HG02798 (cell line): ENCODE results near the gene ZNF584.
"Not testable (repeated sequence)": the region's sequence is repeated elsewhere in the genome, so short reads cannot be mapped to it uniquely, and the experiment has no call there.

Experiments
- ATAC-seq: cut with Tn5 transposase; IDR thresholded peaks from one replicate; pipeline ENCODE4 v1.9.1; 2021; ENCODE audit warnings: mild to moderate bottlenecking; ENCODE audit not compliant: unreplicated experiment, poor library complexity

Gene ZNF584

DNA sequence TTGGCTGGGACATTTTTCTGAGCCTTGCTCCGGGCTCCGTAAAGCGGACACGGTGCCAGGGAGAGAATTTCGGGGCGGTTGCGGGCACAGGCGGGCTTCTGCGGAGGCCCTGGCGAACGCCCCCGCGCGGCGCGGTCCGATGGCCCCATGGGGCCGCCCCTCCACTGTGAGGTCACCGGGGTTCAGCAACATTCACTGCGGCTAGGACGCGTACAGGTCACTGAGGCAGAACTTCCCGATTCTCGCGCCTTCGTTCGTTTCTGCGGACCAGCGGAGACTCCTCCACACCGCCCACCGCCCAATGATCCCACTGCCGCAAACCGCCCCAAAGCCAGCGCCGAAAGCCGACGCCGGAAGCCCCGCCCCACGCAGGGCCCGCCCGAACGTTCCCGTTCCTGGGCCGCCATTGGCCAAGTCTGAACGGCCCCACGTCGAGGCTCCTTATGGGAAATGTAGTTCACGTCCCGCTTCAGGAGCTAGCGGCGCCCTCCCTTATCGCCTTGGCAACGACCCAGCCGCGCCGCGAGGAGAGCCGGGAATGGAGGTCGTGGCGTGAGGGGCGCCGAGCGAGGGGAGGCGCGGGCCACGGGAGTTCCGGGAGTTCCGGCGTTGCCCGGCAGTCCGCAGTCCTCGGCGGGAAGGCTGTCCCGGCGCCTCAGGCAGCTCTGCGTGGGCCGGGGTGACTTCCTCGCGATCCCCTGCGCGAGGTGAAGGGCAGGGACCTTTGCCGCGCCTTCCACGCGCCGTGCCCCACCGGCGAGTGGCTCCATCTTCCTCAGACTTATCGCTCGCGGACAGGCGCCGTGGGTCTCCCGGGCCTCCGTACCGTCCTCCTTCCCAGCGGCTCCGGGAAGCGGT, at the start of gene ZNF584:
ZNF584 (plus strand) TSS at position 498 of the 858 bp plus-strand sequence. CDS start 499 bp downstream, outside the sequence.
- peak; percentile 97 for ATAC-seq

DNA sequence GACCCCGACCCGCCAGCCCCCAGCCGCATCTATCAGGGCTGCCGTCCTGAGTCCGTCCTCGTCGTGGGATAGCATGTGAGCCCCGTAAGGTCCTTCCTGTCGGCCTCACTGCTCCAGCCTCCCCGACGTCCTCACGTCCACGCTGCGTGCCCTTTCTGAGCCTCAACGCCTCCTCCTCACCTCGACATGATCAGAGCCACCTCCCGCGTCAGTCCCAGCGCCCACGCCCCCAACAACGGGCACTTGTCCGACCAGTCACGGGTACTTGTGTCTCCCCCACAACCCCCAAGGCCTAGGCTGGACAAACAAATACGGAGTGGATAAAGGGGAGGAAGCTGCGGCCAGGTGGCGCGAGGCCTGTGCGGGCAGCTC, 46.6 kb upstream of the ZNF584 start:
- ATAC-seq: peak; percentile 9

DNA sequence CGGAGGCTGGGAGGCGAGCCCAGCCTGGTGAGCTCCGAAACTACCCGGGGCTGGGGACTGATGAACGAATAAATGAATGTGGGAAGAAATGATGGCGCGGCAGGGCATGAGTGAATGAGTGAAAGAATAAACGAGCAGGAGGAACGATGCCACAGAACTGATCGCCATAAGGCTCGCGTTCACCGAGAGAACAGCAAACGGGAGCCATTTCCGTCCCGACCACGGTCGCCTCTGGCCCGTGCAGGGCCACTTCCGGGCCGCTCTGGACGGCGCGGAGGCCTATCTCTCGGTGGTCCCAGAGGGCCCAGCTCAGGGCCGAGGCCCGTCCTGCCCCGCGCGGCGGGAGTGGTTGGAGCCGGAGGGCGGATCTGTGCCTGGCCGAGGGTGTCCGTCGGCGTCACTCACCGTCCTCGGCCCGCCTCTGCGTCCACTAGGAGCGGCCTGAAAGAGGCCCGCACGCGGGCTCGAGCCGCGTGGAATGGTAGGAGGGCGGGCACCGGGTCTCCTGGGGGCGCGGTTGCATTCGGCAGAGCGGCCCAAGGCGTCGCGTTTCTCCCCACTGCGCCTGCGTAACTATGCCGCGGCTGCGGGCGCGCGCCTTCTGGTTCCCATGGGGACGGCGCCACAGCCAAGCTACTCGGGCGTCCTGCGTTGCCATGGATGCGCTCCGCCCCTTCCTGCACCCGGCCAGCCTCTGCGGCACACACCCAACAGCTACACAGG, 46.0 kb upstream of the ZNF584 start, which contains the start of gene ZNF497:
ZNF497 (minus strand) TSS at position 480 of the 723 bp plus-strand sequence. CDS start 5,116 bp downstream, outside the sequence.
- peak; percentile 89 for ATAC-seq

DNA sequence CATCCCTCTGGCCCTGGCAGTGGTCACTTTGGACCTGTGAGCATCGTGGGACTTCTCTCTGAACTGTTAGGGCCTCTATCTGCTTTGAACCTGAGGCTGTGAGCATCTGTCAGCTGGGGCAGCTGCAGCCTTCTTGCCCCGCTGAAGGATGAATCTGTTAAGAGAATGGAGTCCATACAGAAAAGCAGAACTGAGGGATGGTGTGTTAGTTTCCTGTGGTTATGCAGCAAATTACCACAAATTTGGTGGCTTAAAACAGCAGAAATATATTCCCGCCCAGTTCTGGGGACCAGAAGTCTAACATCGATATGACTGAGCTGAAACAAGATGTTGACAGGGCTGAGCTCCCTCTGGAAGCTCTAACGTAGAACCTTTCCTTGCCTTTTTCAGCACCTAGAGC, 44.3 kb upstream of the ZNF584 start:
- ATAC-seq: no peak

DNA sequence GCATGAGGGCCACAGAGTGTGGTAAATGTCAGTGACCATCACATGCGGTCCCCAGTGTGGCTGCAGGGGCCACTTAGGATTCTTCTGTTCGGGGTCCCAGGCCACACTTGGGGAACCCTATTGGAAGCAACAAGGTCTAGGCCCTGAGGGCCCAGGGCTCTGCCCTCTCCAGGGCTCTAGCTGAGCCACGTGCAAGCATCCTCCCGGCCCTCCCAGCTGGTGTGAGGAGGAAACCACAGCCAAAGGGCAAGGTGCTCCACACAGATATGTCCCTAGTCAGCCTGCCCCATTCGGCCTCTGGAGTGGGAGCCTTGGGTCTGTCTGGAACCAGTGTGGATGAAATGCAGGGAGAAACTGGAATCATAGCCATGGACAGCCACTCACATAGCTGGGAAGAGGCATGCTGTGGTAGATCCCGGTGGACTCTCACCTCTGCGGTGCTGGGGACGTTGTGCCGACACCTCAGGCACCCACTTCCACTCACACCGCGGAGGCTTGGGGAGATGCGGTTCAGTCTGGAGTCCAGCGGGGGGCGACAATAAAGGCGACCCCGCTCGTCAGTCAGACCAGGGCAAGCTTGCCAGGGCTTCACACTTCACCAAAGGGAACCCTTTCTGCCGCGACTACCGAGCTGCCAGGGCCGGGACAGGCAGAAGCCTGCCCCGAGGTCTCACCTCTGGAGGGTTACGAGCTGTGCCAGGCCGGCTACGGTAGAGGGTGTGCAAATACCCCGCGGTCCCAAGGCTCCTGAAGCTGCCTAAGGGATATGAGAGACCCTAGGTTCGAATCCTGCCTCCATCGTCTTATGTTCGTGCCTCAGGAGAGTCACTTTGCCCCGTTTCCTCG, 41.6 kb upstream of the ZNF584 start:
- no peak for ATAC-seq

DNA sequence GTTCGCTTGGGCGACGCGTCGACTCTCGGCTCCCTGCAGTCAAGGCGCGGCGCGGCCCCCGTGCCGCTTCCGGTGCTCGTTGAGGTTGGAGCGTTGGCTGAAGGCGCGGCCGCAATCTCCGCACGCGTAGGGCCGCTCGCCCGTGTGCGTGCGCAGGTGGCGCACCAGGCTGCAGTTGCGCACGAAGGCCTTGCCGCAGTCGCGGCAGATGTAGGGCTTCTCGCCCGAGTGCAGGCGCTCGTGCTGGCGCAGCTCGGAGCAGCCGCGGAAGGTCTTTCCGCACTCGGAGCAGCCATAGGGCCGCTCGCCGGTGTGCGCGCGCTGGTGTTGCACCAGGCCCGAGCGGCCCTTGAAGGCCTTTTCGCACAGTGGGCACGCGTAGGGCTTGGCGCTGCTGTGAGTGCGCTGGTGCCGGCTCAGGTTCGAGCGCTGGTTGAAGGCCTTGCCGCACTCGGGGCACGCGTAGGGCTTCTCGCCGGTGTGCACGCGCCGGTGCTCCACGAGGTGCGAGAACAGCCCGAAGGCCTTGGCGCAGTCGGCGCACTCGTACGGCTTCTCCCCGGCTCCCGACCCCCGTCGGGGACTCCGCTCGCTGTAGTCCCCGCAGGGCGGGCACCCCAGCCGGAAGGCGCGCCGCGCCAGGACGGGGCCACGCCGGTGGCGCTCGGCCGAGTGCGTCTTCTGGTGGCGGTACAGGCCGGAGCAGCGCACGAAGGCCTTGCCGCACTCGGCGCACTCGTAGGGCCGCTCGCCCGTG, 40.6 kb upstream of the ZNF584 start:
- no peak for ATAC-seq

DNA sequence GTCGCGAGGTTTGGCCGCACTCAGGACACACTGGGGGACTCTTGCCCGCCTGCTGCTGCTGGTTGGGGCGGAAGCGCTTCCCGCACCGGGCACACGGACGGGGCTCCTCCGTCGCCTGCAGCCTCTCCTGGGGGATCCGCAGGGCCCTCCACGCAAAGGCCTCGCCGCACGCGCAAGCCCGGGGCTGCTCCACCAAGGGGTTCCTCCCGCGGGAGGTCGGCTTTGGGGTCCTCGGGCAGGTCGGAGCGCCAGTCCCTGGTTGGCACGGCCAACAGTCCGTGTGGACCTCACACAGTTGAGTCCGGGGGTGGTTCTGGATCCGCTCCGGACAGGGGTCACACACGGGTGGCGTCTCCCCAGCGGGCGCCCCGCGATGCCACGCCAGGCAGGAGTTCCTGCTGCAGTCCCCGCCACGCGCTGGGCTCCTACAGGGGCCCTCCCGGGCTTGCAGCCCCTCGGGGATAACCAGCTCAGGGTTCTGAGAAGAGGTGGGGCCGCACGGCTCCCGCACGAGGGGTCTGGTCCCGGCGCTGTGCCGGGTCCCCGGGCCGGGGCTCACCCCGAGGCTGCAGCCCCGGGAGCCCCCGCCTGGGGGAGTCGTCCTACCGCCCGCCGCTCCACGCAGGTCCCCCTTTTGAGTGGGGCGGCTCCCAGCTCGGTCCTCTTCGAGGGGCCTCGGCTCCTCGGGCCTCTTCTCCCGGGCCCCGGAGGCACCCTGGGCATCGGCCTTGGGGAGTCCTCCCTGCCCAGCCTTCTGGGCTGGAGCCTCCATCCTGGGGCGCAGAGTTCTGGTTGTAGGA, 39.7 kb upstream of the ZNF584 start:
- no peak for ATAC-seq

DNA sequence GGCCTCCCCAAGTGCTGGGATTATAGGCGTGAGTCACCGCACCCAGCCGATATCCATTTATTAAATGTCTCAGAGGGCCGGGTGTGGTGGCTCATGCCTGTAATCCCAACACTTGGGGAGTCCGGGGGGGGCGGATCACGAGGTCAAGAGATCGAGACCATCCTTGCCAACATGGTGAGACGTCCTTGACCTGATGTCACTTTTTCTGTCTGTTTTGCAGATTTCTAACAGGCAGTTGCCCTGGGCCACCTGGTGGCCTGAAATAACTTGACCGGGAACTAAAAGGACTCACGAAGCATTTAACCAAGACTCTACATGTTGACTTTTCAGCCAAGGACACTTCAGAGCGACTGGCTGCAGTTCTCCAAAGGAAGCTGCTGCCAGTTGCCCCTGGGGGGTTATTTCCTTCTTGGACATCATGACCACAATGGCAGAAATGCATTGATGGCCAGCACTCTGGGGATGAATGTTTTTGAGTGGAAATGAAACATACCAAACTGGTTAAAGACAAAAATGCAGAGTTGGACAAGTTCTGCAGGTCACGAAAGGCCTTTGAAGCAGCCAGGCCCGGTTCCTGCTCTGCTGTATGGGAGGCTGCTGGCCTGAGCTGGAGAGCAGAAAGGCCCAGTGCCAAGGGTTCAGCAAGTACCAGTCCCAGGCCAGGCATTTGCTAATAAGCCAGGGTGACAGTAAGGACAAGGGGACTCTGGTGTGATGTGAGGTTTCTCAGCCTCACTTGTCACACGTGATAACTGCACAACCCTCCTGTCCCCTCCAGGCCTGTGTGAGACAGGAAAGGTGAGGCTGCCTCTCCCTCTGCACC, 35.9 kb upstream of the ZNF584 start:
- ATAC-seq: no peak

DNA sequence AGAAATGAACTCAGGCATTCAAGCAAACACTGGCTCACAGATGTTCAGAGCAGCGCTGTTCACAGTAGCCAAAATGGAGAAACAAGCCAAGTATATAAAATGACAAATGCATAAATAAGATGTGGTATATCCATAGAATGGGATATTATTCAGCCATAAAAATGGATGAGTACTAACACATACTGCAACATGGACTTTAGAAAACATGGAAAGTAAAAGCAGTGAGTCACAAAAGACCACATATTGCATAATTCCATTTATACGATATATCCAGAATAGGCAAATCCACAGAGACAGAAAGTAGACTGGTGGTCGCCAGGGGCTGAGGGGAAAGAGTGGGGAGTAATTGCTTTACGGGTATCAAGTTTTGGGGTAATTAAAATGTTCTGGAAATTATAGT, 34.2 kb upstream of the ZNF584 start:
- ATAC-seq: no peak

DNA sequence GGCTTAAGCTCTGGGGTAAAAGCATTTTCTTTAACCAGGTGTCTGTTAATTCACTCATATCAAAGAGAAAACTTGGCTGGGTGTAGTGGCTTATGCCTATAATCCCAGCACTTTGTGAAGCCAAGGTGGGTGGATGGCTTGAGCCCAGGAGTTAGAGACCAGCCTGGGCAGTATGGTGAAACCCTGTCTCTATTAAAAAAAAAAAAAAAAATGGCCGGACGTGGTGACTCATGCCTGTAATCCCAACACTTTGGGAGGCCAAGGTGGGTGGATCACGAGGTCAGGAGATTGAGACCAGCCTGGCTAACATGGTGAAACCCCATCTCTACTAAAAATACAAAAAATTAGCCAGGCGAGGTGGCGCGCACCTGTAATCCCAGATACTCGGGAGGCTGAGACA, 31.7 kb upstream of the ZNF584 start:
- not testable (repeated sequence) for ATAC-seq

DNA sequence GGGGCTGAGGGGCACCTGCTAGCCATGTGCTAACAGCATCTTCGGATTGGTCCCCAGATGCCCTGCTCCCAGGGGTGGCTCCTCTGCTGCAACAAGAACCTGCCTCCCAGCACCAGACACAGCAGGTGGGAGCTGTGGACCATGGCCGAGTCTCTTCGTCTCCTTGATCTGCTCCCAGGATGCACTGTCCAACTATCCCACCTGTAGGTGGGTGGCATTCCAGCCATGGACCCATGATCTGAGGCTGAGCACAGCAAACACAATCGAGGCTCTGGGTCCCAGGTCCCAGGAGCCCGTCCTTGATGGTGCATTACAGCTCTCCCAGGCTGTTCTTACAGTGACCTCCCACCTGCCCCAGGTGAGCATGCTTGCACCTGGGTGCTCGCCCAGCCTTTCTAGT, 29.2 kb upstream of the ZNF584 start:
- no peak for ATAC-seq

DNA sequence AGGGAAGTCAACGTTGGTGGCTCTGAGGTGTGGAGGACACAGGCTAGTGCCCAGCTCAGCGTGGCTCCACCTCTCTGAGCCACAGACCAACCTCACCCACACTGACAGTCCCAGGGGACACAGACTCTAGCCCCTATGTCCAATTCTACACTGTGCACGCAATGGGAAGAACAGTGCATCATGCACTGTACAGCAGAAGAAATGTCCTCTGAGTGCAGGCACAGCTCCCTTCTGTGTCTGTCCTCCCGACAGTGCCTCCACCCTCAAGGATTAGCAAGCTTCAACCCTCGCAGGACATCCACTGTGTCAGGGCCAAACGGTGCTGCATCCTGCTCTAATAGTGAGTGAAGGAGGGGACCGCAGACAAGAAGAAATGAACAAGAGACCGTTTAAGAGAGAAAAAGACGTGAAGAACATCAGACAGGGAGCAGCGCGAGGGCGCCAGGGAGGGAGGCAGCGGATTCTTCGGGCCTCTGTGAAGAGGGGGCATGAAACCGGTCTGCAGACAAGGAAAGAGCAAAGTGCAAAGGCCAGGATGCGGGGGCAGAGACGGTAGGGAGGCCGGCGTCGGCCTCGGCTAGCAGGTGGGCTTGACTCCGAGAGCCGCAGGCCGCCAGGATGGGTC, 28.3 kb upstream of the ZNF584 start:
- ATAC-seq: no peak

DNA sequence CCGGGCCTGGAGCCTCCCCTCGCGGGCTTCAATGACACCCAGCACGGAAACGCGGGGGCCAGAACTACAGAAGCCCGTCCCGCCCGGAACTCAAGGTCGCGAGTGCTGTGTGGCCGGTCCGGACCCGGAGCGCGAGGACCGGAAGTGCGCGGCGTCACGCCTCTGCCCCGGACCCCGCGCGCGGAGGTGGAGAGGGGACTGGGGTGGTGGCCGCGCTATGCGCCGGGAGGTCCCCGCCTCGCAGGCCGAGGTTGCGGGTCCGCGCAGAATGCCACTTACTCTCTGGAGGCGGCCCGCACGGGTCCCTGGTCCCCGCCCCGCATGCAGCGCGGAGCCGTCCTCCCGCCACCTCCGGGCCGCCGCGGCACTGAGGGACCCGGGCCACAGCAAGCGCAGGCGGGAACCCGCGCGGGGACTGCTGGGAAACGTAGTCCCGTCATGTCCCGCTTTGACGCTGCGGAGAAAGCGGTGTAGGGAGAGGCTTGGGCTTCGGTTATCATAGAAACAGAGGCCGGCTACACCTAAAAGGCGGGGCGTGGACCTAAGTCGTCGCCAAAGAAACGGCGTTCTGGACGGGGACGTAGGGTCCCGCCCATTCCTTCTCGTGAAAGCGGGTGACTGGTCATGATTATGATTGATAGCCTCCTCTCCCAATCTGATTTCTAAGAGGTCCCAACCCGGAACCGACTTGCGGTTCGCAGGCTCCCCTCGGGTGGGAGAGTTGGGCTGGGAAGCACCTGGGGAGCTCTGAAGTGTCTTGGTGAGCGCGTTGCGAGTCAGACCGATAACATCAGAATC, 27.6 kb upstream of the ZNF584 start, which contains the start of gene ZNF837:
ZNF837 (minus strand) TSS at position 369 of the 798 bp plus-strand sequence. CDS start 11,698 bp downstream, outside the sequence.
- peak; percentile 82 for ATAC-seq

DNA sequence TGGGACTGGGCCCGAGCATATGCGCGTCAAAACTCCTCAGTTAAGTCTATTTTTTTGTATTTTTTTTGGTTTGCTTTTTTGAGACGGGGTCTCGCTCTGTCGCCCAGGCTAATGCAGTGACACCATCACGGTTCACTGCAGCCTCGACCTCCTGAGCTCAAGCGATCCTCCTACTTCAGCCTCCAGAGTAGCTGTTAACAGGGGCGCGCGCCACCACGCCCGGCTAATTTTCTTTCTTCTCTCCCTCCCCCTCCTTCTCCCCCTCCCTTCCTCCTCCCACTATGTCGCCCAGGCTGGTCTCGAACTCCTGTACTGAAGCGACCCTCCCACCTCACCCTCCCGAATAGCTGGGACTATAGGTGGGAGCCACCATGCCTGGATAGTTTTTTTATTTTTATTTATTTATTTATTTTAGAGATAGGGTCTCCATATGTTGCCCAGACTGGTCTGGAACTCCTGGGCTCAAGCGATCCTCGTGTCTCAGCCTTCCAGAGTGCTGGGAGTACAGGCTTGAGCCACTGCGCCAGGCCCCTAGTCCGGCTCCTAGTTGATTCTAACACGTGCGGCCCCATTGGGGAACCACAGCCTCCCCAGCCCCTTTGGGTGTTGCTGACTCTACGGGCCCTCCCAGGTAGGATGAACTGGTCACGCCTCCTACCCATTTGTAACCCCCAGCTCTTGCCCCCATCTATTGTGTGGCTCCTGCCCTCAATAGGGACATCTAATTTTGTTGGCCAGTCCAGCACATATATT, 26.8 kb upstream of the ZNF584 start:
- no peak for ATAC-seq

DNA sequence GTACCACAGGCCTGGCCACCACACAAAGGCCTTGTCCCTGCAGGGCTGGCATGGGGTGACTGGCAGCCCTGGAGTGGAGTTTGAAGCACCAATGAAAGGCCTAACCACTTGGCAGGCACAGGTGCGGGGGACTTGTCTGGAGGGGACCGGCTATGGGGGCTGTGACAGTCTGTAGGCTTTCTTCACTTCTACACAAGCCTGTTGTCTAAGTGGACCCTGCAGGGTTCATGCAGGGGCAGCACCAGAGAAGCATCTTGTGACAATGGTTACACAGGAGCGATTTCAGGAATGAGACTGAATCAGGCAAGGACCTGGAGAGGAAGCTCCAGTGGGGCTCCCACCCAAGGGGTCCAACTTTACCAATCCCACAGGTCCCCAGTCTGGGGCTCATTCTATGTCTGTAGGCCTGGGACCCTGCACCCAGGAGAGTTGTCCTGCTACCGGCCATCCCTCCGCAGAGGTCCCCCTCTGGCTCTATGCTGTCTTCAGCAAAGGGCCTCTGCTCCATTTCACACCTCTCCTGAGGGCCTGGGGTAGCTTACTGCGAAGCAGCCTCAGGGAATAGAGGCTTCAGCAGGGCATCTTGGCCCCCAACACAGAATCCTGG, 25.3 kb upstream of the ZNF584 start:
- no peak for ATAC-seq
